PC-9 (cell line): Measurements from ENCODE around the gene ARHGAP8. TPM values are rescaled to one million over a fixed set of nuclear protein-coding genes. Genes with fewer than 3 reads are reported as not detected.

Source experiments
- BruUV-seq: library from RNA; stranded (reverse); fragments of 400-500 nt; replicated peaks from 2 replicates; lab custom pipeline; 2021; lab: Mats Ljungman, UMichigan
- CTCF ChIA-PET: fragments of 300-600 bp; sonication (Branson Sonifier 250); formaldehyde crosslinking; loops from one replicate; lab custom pipeline; 2022; ENCODE audit warnings: antibody characterized with exemption; lab: Charles Lee
- POLR2A ChIA-PET: fragments of 300-600 bp; sonication (Branson Sonifier 250); formaldehyde crosslinking; loops from one replicate; lab custom pipeline; 2022; ENCODE audit warnings: antibody characterized with exemption; ENCODE audit not compliant: unreplicated experiment; lab: Charles Lee
- DNase-seq, 2 experiments: peaks; one replicate each; pipeline versions ENCODE4 v3.0.0 to v3.0.0-alpha.2; 2015 to 2022; ENCODE audit warnings: mixed read lengths in 1 of 2
- H2AFZ ChIP-seq: fragments of 200-600 bp; sonication (generic); 2 replicates; pipeline ENCODE4 v1.8.1; 2017; ENCODE audit warnings: antibody characterized with exemption
- H3F3A ChIP-seq: fragments of 200-600 bp; sonication (generic); 2 replicates; pipeline ENCODE4 v1.8.1; 2017; ENCODE audit warnings: antibody characterized with exemption, mild to moderate bottlenecking, low read depth; ENCODE audit not compliant: insufficient read depth
- H3K27ac ChIP-seq: fragments of 200-600 bp; sonication (generic); 2 replicates; pipeline ENCODE4 v1.6.1; 2016; ENCODE audit warnings: mixed run types
- H3K27me3 ChIP-seq: fragments of 200-600 bp; sonication (generic); 2 replicates; pipeline ENCODE4 v1.6.1; 2016; ENCODE audit warnings: low read depth, mixed run types; ENCODE audit not compliant: insufficient read depth
- H3K36me3 ChIP-seq: fragments of 200-600 bp; sonication (generic); 2 replicates; pipeline ENCODE4 v1.6.1; 2016; ENCODE audit warnings: low read depth, mixed run types
- H3K4me1 ChIP-seq: fragments of 200-600 bp; sonication (generic); replicated peaks from 2 replicates; pipeline ENCODE4 v1.6.1; 2016; ENCODE audit warnings: mixed run types; ENCODE audit not compliant: insufficient read depth
- H3K4me2 ChIP-seq: fragments of 200-600 bp; sonication (generic); 2 replicates; pipeline ENCODE4 v1.6.1; 2017; ENCODE audit warnings: mixed run types
- H3K4me3 ChIP-seq: fragments of 200-600 bp; sonication (generic); 2 replicates; pipeline ENCODE4 v1.6.1; 2016; ENCODE audit warnings: mixed run types
- H3K79me2 ChIP-seq: fragments of 200-600 bp; sonication (generic); 2 replicates; pipeline ENCODE4 v1.6.1; 2017; ENCODE audit warnings: low read depth, mixed run types
- H3K9me2 ChIP-seq: fragments of 200-600 bp; sonication (generic); 2 replicates; pipeline ENCODE4 v1.8.1; 2017; ENCODE audit warnings: mild to moderate bottlenecking; ENCODE audit not compliant: insufficient read depth
- H3K9me3 ChIP-seq: fragments of 200-600 bp; sonication (generic); 2 replicates; pipeline ENCODE4 v1.8.1; 2016; ENCODE audit warnings: low read depth; ENCODE audit not compliant: insufficient read depth
- H4K20me1 ChIP-seq: fragments of 200-600 bp; sonication (generic); 2 replicates; pipeline ENCODE4 v1.8.1; 2017; ENCODE audit not compliant: insufficient read depth
- CTCF ChIP-seq: fragments of 200-600 bp; sonication (generic); conservative IDR thresholded peaks from 2 replicates; pipeline ENCODE4 v1.6.1; 2017; ENCODE audit warnings: mixed run types, antibody characterized with exemption, mild to moderate bottlenecking, moderate library complexity
- EZH2 ChIP-seq: fragments of 200-600 bp; sonication (generic); IDR thresholded peaks from 2 replicates; pipeline ENCODE4 v1.8.0; 2017; ENCODE audit warnings: antibody characterized with exemption, low read depth
- intact Hi-C: fragments of 100-400 bp; cut with micrococcal nuclease; formaldehyde crosslinking; loops from one replicate; pipeline ENCODE4 v1.10.0; 2022; ENCODE audit not compliant: unreplicated experiment
- total RNA-seq: library from RNA; stranded (reverse); gene quantifications from 2 replicates; pipeline ENCODE4 v1.2.3, GENCODE V29; 2021

The ARHGAP8 gene
- total RNA-seq, 1 experiment from 2014 or later, result 114 TPM

- CTCF ChIA-PET, result no interaction called here
- no peak overlapping the region for H3K27ac ChIP-seq
- POLR2A ChIA-PET, result no interaction called here
These were observed 75.4 kb downstream of the ARHGAP8 start for GRCh38 chr22:44827666-44828190.

GRCh38 chr22:44828193-44828592 is 75.8 kb downstream of the ARHGAP8 start:
- intact Hi-C loops, result loop anchor here (10.0 kb wide), 2 partner anchors 133 to 147 kb away; no protein-coding TSS in a partner anchor
- H3K9me3 ChIP-seq, result no peaks in the 10 kb centered on the region
- TF ChIP-seq CTCF (peak; percentile 82), EZH2 (no peak)
- no peak overlapping the region for H2AFZ ChIP-seq
- H3K4me2 ChIP-seq, result no peak overlapping the region
- POLR2A ChIA-PET, result no interaction called here
- H4K20me1 ChIP-seq, result peaks cover 4% of the 10 kb centered on the region
- H3K27me3 ChIP-seq, result no peaks in the 10 kb centered on the region
- H3K4me3 ChIP-seq, result no peak overlapping the region
- 0 out of 2 replicates have a peak, but pooled peaks cover 15% of the 10 kb centered on the region for H3F3A ChIP-seq
- no TSS peak for BruUV-seq
- H3K36me3 ChIP-seq, result 0 out of 2 replicates have a peak, but pooled peaks cover 9% of the 10 kb centered on the region
- no peak overlapping the region for H3K27ac ChIP-seq
- no peaks in the 10 kb centered on the region for H3K4me1 ChIP-seq
- peak in 1 of 2 experiments; percentile 31 for DNase-seq
- H3K9me2 ChIP-seq, result no peaks in the 10 kb centered on the region
- CTCF ChIA-PET, result interaction anchor here (0.7 kb wide), 1 partner anchor 123 kb away, joined by 4 read pairs; no protein-coding TSS in a partner anchor
- no peaks in the 10 kb centered on the region for H3K79me2 ChIP-seq

More at GRCh38 chr22:44827666-44828190, 75.4 kb downstream of the ARHGAP8 start:
- Histone ChIP-seq H3F3A (0 out of 2 replicates have a peak, but pooled peaks cover 15% of the 10 kb centered on the region), H3K9me2 (no peaks in the 10 kb centered on the region), H3K36me3 (peaks cover 14% of the 10 kb centered on the region), H3K79me2 (no peaks in the 10 kb centered on the region), H4K20me1 (peaks cover 7% of the 10 kb centered on the region), H3K4me2 (no peak overlapping the region), H2AFZ (no peak overlapping the region), H3K27me3 (no peaks in the 10 kb centered on the region), H3K4me1 (no peaks in the 10 kb centered on the region), H3K9me3 (no peaks in the 10 kb centered on the region), H3K4me3 (no peak overlapping the region)
- no peak for TF ChIP-seq EZH2
- intact Hi-C loops, result loop anchor here (10.0 kb wide), 2 partner anchors 133 to 147 kb away; no protein-coding TSS in a partner anchor
- no peak for DNase-seq
- BruUV-seq, result no TSS peak

- Histone ChIP-seq H3K79me2 (no peaks in the 10 kb centered on the region), H3K9me3 (peaks cover 8% of the 10 kb centered on the region), H3K4me2 (no peak overlapping the region), H3K9me2 (no peaks in the 10 kb centered on the region), H3K27ac (no peak overlapping the region), H3F3A (0 out of 2 replicates have a peak, but pooled peaks cover 8% of the 10 kb centered on the region), H3K4me3 (no peak overlapping the region), H3K27me3 (no peaks in the 10 kb centered on the region), H3K36me3 (peaks cover 24% of the 10 kb centered on the region), H3K4me1 (no peaks in the 10 kb centered on the region), H2AFZ (no peak overlapping the region), H4K20me1 (no peaks in the 10 kb centered on the region)
- ChIA-PET CTCF (no interaction called here), POLR2A (no interaction called here)
- DNase-seq, result no peak
- intact Hi-C loops, result no loop called here
- TF ChIP-seq EZH2 (no peak), CTCF (no peak)
- BruUV-seq, result no TSS peak
These were observed 79.5 kb downstream of the ARHGAP8 start for GRCh38 chr22:44831885-44832284.
